Activated CD4-positive, CD25-positive, alpha-beta regulatory T cell treated with anti-CD3 and anti-CD28 coated beads, Interleukin-2, amount 50 U/mL, for 24 hours (primary cell): ENCODE results near the gene BRAF.
"Not testable (repeated sequence)": the region's sequence is repeated elsewhere in the genome, so short reads cannot be mapped to it uniquely, and the experiment has no call there.

Experiments
- ATAC-seq, 2 donors: fragments of 150-1000 bp; cut with Tn5 transposase; one replicate each; pipeline ENCODE4 v1.10.0; 2021; ENCODE audit warnings: mild to moderate bottlenecking in 1 of 2, moderate library complexity in 1 of 2

BRAF gene

GRCh38 chr7:140876519-140877248, 48.0 kb downstream of the BRAF start:
- peak; percentile 70 to 75 for ATAC-seq

- ATAC-seq = no peak
These were observed 51.3 kb downstream of the BRAF start for GRCh38 chr7:140873434-140873833.

GRCh38 chr7:140870003-140870402, 54.7 kb downstream of the BRAF start:
- ATAC-seq = no peak

- ATAC-seq = no peak
These were observed 55.3 kb downstream of the BRAF start for GRCh38 chr7:140869430-140869829.

GRCh38 chr7:140867467-140868462, 57.0 kb downstream of the BRAF start:
- ATAC-seq = no peak

- ATAC-seq = no peak
These were observed 57.8 kb downstream of the BRAF start for GRCh38 chr7:140866926-140867325.

- ATAC-seq = no peak
These were observed 60.0 kb downstream of the BRAF start for GRCh38 chr7:140864732-140865131.

- no peak for ATAC-seq
These were observed 60.9 kb downstream of the BRAF start for GRCh38 chr7:140863867-140864266.

- ATAC-seq = no peak
These were observed 61.5 kb downstream of the BRAF start for GRCh38 chr7:140863184-140863583.

- ATAC-seq = no peak
These were observed 67.7 kb downstream of the BRAF start for GRCh38 chr7:140857048-140857447.

GRCh38 chr7:140841166-140841715, 83.5 kb downstream of the BRAF start:
- ATAC-seq = no peak

GRCh38 chr7:140831724-140832123, 93.0 kb downstream of the BRAF start:
- ATAC-seq = no peak

- no peak for ATAC-seq
These were observed 95.0 kb downstream of the BRAF start for GRCh38 chr7:140829720-140830119.

GRCh38 chr7:140828741-140829140, 96.0 kb downstream of the BRAF start:
- no peak for ATAC-seq

- not testable (repeated sequence) for ATAC-seq
These were observed 107.3 kb downstream of the BRAF start for GRCh38 chr7:140817383-140817782.

- ATAC-seq = peak; percentile 75 to 79
These were observed 113.7 kb downstream of the BRAF start for GRCh38 chr7:140810830-140811556.

- no peak for ATAC-seq
These were observed 114.3 kb downstream of the BRAF start for GRCh38 chr7:140810385-140810784.

GRCh38 chr7:140778975-140779374, 145.8 kb downstream of the BRAF start:
- ATAC-seq = no peak

- no peak for ATAC-seq
These were observed 146.2 kb downstream of the BRAF start for GRCh38 chr7:140778568-140778967.

- no peak for ATAC-seq
These were observed 150.4 kb downstream of the BRAF start for GRCh38 chr7:140774371-140774770.

GRCh38 chr7:140773104-140773503, 151.6 kb downstream of the BRAF start:
- ATAC-seq = no peak

GRCh38 chr7:140771826-140772225, 152.9 kb downstream of the BRAF start:
- no peak for ATAC-seq

- ATAC-seq = no peak
These were observed 154.9 kb downstream of the BRAF start for GRCh38 chr7:140769852-140770251.
